ENCODE measurements around the gene KCNJ5. TPM values are rescaled to one million over a fixed set of nuclear protein-coding genes. Genes with fewer than 3 reads are reported as not detected.

The KCNJ5 gene
- total RNA-seq, 1 experiment from 2014 or later: not detected

DNA sequence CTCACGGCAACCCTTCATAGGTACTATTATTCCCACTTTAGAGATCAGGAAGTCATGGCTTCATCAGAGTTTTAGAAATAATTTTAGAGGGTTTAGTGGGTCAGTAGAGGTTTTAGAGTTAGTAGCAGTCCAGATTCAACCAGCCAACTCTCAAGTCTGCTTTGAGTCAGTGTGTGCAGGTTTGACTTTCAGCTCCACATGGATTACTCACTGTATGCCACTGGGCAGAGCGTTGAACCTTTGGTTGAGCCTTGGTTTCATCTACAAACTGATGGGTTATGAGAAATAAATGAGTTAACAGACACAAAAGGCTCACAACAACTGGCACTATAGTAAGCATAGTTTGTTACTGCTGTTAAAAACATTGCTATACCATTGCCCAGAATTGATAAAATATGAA lies 70.5 kb downstream of the KCNJ5 start:
- no peaks in the 10 kb centered on the region for H3K4me1 Mint-ChIP-seq (ENCODE audit: low read depth, unreplicated experiment)
- no peaks in the 10 kb centered on the region for H3K4me1 ChIP-seq
- CTCF ChIA-PET: no interaction called here
- TF ChIP-seq, protein P1, sequence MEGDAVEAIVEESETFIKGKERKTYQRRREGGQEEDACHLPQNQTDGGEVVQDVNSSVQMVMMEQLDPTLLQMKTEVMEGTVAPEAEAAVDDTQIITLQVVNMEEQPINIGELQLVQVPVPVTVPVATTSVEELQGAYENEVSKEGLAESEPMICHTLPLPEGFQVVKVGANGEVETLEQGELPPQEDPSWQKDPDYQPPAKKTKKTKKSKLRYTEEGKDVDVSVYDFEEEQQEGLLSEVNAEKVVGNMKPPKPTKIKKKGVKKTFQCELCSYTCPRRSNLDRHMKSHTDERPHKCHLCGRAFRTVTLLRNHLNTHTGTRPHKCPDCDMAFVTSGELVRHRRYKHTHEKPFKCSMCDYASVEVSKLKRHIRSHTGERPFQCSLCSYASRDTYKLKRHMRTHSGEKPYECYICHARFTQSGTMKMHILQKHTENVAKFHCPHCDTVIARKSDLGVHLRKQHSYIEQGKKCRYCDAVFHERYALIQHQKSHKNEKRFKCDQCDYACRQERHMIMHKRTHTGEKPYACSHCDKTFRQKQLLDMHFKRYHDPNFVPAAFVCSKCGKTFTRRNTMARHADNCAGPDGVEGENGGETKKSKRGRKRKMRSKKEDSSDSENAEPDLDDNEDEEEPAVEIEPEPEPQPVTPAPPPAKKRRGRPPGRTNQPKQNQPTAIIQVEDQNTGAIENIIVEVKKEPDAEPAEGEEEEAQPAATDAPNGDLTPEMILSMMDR (IDR thresholded peaks at IDR 0.05; ENCODE audit: insufficient read depth in 1 of 2, low read depth in 1 of 2, low read length in 1 of 2, severe bottlenecking in 1 of 2, unreplicated experiment in 1 of 2): no peak
- no peak overlapping the region for H3K4me3 ChIP-seq (ENCODE audit: low read depth, low read length)
- intact Hi-C loops (cut with micrococcal nuclease; ENCODE audit: unreplicated experiment): no loop called here
- H3K9me3 ChIP-seq: no peaks in the 10 kb centered on the region
- H3K27me3 ChIP-seq (replicated peaks; ENCODE audit: control insufficient read depth, insufficient read depth, low read length): no peaks in the 10 kb centered on the region
- DNase-seq: no peak
- no peak overlapping the region for H3K4me3 Mint-ChIP-seq (ENCODE audit: unreplicated experiment)
- no peaks in the 10 kb centered on the region for H3K27me3 Mint-ChIP-seq (ENCODE audit: insufficient read depth, unreplicated experiment)
- no peaks in the 10 kb centered on the region for H3K9me3 Mint-ChIP-seq (ENCODE audit: unreplicated experiment)
- POLR2A ChIA-PET: no interaction called here
- BruUV-seq (replicated peaks): no TSS peak
- H3K36me3 Mint-ChIP-seq (ENCODE audit: insufficient read depth, unreplicated experiment): peaks cover 22% of the 10 kb centered on the region
- H3K27ac Mint-ChIP-seq (ENCODE audit: unreplicated experiment): no peak overlapping the region
- H3K36me3 ChIP-seq (ENCODE audit: control insufficient read depth, insufficient read depth, low read length): no peaks in the 10 kb centered on the region

DNA sequence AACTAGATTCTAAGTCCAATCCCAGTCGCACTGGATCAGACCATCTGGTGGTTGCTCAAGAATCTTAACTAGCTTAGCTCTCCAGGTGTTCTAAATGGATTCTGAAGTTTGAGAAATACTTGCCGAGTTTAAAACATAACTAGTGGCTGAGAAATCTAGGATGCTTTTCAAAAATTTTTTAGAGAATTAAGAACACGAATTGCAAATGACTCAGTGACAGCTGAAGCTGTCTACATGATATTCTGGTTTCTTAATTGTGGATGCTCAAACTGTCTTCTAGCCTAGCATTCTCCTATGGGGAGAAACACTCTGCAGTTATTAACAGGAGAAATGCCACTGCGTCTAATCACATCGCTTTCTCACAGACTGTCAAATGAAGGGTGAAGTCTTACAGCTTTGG lies 71.7 kb downstream of the KCNJ5 start:
- POLR2A ChIA-PET: no interaction called here

DNA sequence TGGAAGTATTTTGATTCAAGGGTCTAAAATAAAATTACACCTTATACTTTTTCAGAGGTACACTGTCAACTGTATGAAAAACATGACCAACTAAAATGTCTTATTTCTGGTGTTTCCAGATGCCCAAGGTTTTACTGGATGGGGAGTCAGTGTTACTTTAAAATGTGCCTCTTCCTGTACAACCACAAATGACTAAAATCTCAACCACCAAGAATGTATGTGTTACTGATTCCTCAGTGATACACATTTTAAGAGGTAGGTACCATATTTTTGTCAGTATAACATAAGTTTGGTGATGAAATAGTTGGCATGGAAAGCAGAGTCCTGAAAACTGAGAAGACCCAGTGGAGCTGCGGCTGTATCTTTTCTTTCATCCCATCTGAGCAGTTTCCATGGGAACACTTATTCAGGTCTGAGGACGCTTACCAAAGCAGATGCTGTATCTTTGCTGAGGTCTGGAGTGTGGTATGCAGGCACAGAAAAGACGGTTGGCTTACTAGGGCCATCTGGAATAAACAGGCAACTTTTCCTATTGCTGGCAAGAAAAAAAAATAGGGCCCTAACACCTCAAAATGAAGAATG lies 72.7 kb downstream of the KCNJ5 start:
- H3K9me3 ChIP-seq: no peaks in the 10 kb centered on the region
- no peak overlapping the region for H3K4me3 ChIP-seq (ENCODE audit: low read depth, low read length)
- TF ChIP-seq, protein P1 (IDR thresholded peaks at IDR 0.05; ENCODE audit: insufficient read depth in 1 of 2, low read depth in 1 of 2, low read length in 1 of 2, severe bottlenecking in 1 of 2, unreplicated experiment in 1 of 2): no peak
- H3K4me1 ChIP-seq: no peaks in the 10 kb centered on the region
- intact Hi-C loops (cut with micrococcal nuclease; ENCODE audit: unreplicated experiment): no loop called here
- no peak overlapping the region for H3K27ac Mint-ChIP-seq (ENCODE audit: unreplicated experiment)
- H3K4me3 Mint-ChIP-seq (ENCODE audit: unreplicated experiment): no peak overlapping the region
- H3K27me3 ChIP-seq (replicated peaks; ENCODE audit: control insufficient read depth, insufficient read depth, low read length): no peaks in the 10 kb centered on the region
- H3K36me3 ChIP-seq (ENCODE audit: control insufficient read depth, insufficient read depth, low read length): no peaks in the 10 kb centered on the region
- ChIA-PET POLR2A (no interaction called here), CTCF (no interaction called here)
- no peak for DNase-seq
- H3K9me3 Mint-ChIP-seq (ENCODE audit: unreplicated experiment): no peaks in the 10 kb centered on the region
- BruUV-seq (replicated peaks): no TSS peak
- no peaks in the 10 kb centered on the region for H3K4me1 Mint-ChIP-seq (ENCODE audit: low read depth, unreplicated experiment)
- H3K36me3 Mint-ChIP-seq (ENCODE audit: insufficient read depth, unreplicated experiment): peaks cover 34% of the 10 kb centered on the region
- no peaks in the 10 kb centered on the region for H3K27me3 Mint-ChIP-seq (ENCODE audit: insufficient read depth, unreplicated experiment)

More for the DNA sequence above, 71.7 kb downstream of the KCNJ5 start:
- peaks cover 26% of the 10 kb centered on the region for H3K36me3 Mint-ChIP-seq (ENCODE audit: insufficient read depth, unreplicated experiment)
- no peaks in the 10 kb centered on the region for H3K9me3 Mint-ChIP-seq (ENCODE audit: unreplicated experiment)
- no peak overlapping the region for H3K4me3 Mint-ChIP-seq (ENCODE audit: unreplicated experiment)
- Histone ChIP-seq H3K9me3 (no peaks in the 10 kb centered on the region), H3K27me3 (replicated peaks; ENCODE audit: control insufficient read depth, insufficient read depth, low read length) (no peaks in the 10 kb centered on the region), H3K4me1 (no peaks in the 10 kb centered on the region), H3K36me3 (ENCODE audit: control insufficient read depth, insufficient read depth, low read length) (no peaks in the 10 kb centered on the region), H3K4me3 (ENCODE audit: low read depth, low read length) (no peak overlapping the region)
- intact Hi-C loops (cut with micrococcal nuclease; ENCODE audit: unreplicated experiment): no loop called here
- BruUV-seq (replicated peaks): no TSS peak
- TF ChIP-seq, protein P1 (IDR thresholded peaks at IDR 0.05; ENCODE audit: insufficient read depth in 1 of 2, low read depth in 1 of 2, low read length in 1 of 2, severe bottlenecking in 1 of 2, unreplicated experiment in 1 of 2): no peak
- no peak overlapping the region for H3K27ac Mint-ChIP-seq (ENCODE audit: unreplicated experiment)
- H3K27me3 Mint-ChIP-seq (ENCODE audit: insufficient read depth, unreplicated experiment): no peaks in the 10 kb centered on the region
- no peak for DNase-seq
- H3K4me1 Mint-ChIP-seq (ENCODE audit: low read depth, unreplicated experiment): no peaks in the 10 kb centered on the region
- CTCF ChIA-PET: no interaction called here
